ENCODE measurements around the gene PSMF1. TPM values are rescaled to one million over a fixed set of nuclear protein-coding genes. Genes with fewer than 3 reads are reported as not detected.
"Not testable (repeated sequence)": the region's sequence is repeated elsewhere in the genome, so short reads cannot be mapped to it uniquely, and the experiment has no call there.

Gene PSMF1
- polyA plus RNA-seq, 5 donors: 111 to 155 (median 138) TPM

- DNase-seq: no peak
Measured at GRCh38 chr20:1119524-1119923, 1.1 kb downstream of the PSMF1 start.

- DNase-seq: no peak
Measured at GRCh38 chr20:1121429-1121828, 3.0 kb downstream of the PSMF1 start.

- peak; percentile 62 to 77 for DNase-seq
Measured at GRCh38 chr20:1122388-1123315, 4.2 kb downstream of the PSMF1 start.

DNA sequence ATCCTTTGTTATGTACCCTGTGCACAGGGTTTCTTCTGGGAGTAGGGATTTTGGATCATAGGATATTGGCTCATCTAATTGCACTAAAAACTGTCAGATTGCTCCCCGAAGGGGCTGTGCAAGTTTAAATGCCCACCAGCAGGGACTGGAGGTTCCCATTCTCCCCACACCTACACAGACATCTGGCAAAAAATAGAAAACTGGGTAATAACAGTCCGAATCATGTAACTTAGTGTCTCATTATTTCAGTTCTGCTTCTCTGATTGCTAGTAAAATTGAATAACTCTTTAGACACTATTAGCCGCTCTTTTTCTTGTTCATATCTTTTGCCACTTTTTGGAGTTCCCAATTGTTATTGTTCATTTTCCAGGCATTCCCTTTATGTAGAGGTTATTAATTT is 5.3 kb downstream of the PSMF1 start:
- DNase-seq: no peak

GRCh38 chr20:1124421-1124820 is 6.0 kb downstream of the PSMF1 start:
- DNase-seq: no peak

- DNase-seq: no peak
Measured at GRCh38 chr20:1125277-1125676, 6.9 kb downstream of the PSMF1 start.

- DNase-seq: no peak
Measured at GRCh38 chr20:1127840-1128239, 9.4 kb downstream of the PSMF1 start.

DNA sequence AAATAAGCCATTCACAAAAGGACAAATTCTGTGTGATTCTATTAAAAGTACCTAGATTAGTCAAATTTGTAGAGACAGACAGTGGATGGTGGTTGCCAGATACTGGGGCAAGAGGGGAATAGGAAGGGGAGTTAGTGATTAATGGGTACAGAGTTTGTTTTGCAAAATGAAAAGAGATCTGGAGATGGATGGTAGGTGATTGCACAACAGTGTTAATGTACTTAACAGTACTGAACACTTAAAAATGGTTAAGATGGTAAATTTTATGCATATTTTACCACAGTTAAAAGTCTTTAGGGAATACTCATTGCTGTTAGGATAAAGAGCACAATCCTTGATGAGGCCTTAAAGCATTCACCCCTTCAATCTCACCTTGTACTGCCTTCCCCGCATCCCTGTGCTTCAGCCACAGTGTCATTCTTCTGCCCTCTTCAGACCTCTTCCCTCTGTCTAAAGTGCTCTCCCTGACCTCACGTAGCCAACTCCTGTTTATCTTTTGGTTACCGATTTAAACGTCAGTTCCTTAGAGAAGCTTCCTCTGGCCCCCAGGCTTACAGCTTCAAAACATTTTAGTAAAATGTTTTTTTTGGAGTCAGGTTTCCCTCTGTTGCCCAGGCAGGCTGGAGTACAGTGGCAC is 11.8 kb downstream of the PSMF1 start:
- DNase-seq: no peak

- no peak for DNase-seq
Measured at GRCh38 chr20:1130847-1131246, 12.4 kb downstream of the PSMF1 start.

- no peak for DNase-seq
Measured at GRCh38 chr20:1131354-1131753, 13.0 kb downstream of the PSMF1 start.

- no peak for DNase-seq
Measured at GRCh38 chr20:1134355-1134754, 16.0 kb downstream of the PSMF1 start.

GRCh38 chr20:1134836-1135235 is 16.4 kb downstream of the PSMF1 start:
- DNase-seq: no peak

DNA sequence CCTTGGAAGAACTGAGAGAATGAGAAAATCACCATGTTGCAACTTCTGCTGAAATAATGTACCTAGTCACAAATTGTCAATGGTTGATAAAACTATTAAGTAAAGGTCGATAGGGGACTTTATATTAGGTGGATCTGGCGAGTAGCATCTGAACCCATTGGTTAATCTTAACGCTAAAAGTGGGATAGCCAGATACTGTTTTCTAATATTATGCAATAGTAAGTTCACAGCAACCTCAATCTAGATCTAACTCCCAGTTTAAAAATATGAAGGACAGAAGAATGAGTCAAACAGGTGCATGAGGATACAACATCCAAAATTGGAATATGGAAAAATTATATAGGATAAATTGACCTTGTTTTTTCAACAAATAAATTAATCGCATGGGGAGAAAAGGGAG is 18.8 kb downstream of the PSMF1 start:
- no peak for DNase-seq

- no peak for DNase-seq
Measured at GRCh38 chr20:1144401-1145172, 26.2 kb downstream of the PSMF1 start.

DNA sequence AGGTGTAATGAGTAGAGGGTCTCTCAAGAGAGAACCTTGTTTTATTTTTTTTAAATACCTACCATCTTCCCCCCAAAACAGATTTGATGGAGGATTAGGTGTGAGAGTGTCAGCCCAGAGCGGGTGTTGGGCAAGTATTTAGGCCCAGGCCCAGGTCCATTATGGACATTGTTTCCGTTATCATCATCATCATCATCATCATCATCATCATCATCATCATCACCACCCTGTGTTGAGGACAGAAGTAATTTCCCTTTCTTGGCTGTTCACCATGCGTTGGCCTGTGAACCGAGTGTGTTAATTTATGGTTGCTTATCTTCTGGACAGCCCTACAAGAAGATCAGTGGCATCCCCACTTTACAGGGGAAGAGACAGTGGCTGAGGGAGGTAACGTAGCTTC is 28.6 kb downstream of the PSMF1 start:
- no peak for DNase-seq

- not testable (repeated sequence) for DNase-seq
Measured at GRCh38 chr20:1149812-1150211, 31.4 kb downstream of the PSMF1 start.

GRCh38 chr20:1150218-1150617 is 31.8 kb downstream of the PSMF1 start:
- DNase-seq: no peak

DNA sequence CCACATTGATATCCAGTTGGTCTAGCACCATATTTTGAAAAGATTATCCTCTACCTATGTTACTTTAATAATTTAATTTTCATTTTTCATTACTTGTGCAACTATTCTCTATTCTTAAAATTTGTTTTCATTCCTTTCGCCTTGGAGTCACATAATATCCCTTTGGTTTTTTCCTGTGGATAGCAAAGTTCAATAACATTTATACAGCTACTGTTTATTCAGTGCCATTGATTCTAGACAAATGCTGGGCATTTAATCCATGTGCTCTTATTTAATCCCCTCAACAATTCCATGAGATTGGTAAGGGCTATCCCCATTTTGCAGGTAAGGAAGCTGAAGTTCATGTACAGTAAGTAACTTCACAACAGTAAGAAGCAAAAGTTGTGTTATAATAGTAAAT is 32.6 kb downstream of the PSMF1 start:
- no peak for DNase-seq

- DNase-seq: no peak
Measured at GRCh38 chr20:1154226-1154625, 35.8 kb downstream of the PSMF1 start.

- no peak for DNase-seq
Measured at GRCh38 chr20:1154691-1155090, 36.3 kb downstream of the PSMF1 start.

- no peak for DNase-seq
Measured at GRCh38 chr20:1155342-1155741, 36.9 kb downstream of the PSMF1 start.

GRCh38 chr20:1160496-1160895 is 42.1 kb downstream of the PSMF1 start:
- no peak for DNase-seq

DNA sequence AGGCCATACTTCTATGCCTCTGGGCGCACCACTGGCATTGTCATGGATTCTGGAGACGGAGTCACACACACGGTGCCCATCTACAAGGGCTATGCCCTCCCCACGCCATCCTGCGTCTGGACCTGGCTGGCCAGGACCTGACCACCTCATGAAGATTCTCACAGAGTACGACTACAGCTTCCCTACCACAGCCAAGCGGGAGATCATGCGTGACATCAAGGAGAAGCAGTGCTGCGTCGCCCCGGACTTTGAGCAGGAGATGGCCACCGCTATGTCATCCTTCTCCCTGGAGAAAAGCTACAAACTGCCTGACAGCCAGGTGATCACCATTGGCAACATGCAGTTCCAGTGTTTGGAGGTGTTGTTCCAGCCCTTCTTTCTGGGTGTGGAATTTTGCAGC is 42.6 kb downstream of the PSMF1 start:
- DNase-seq: no peak
